SK-N-SH treated with all-trans-retinoic acid at 6 μM for 48 hours (cell line): ENCODE results near the gene KIAA0825.

Source experiments
- ATAC-seq: fragments of 200-7000 bp; cut with Tn5 transposase; 3 replicates; pipeline ENCODE4 v1.9.1; 2020; ENCODE audit warnings: mild to moderate bottlenecking, moderate library complexity
- BACH2 ChIP-seq: fragments of 250-450 bp; sonication (Bioruptor Pico); IDR thresholded peaks from 2 replicates; pipeline ENCODE4 v1.9.0; 2021; ENCODE audit warnings: mild to moderate bottlenecking, borderline replicate concordance
- CSDC2 ChIP-seq: fragments of 250-450 bp; sonication (Bioruptor Pico); IDR thresholded peaks from 2 replicates; pipeline ENCODE4 v1.5.0; 2020; ENCODE audit warnings: mild to moderate bottlenecking, moderate library complexity
- ESRRG ChIP-seq: fragments of 250-450 bp; sonication (Bioruptor Pico); IDR thresholded peaks from 2 replicates; pipeline ENCODE4 v1.6.1; 2021; ENCODE audit warnings: mild to moderate bottlenecking
- GLIS3 ChIP-seq: fragments of 250-450 bp; sonication (Bioruptor Pico); IDR thresholded peaks from 2 replicates; pipeline ENCODE4 v1.5.0; 2020; ENCODE audit warnings: mild to moderate bottlenecking, moderate library complexity
- ISL1 ChIP-seq: fragments of 250-450 bp; sonication (Bioruptor Pico); IDR thresholded peaks from 2 replicates; pipeline ENCODE4 v2.1.2; 2022; ENCODE audit warnings: mild to moderate bottlenecking, moderate library complexity
- OSR1 ChIP-seq: fragments of 250-450 bp; sonication (Bioruptor Pico); IDR thresholded peaks from 2 replicates; pipeline ENCODE4 v1.8.0; 2022; ENCODE audit warnings: moderate library complexity, mild to moderate bottlenecking, inconsistent platforms
- PPARA ChIP-seq: fragments of 250-450 bp; sonication (Bioruptor Pico); IDR thresholded peaks from 2 replicates; pipeline ENCODE4 v1.5.0; 2020; ENCODE audit warnings: mild to moderate bottlenecking, borderline replicate concordance
- RARB ChIP-seq: fragments of 250-450 bp; sonication (Bioruptor Pico); IDR thresholded peaks from 2 replicates; pipeline ENCODE4 v1.8.0; 2021; ENCODE audit warnings: mild to moderate bottlenecking, moderate library complexity
- SNAI2 ChIP-seq: fragments of 250-450 bp; sonication (Bioruptor Pico); IDR thresholded peaks from 2 replicates; pipeline ENCODE4 v1.5.0; 2020; ENCODE audit warnings: mild to moderate bottlenecking, moderate library complexity
- TCF4 ChIP-seq: fragments of 250-450 bp; sonication (Bioruptor Pico); IDR thresholded peaks from 2 replicates; pipeline ENCODE4 v1.8.0; 2021; ENCODE audit warnings: mild to moderate bottlenecking, moderate library complexity, borderline replicate concordance
- TOX ChIP-seq: fragments of 250-450 bp; sonication (Bioruptor Pico); IDR thresholded peaks from 2 replicates; pipeline ENCODE4 v1.8.0; 2021; ENCODE audit warnings: mild to moderate bottlenecking, moderate library complexity, borderline replicate concordance
- ZC3H10 ChIP-seq: fragments of 250-450 bp; sonication (Bioruptor Pico); IDR thresholded peaks from 2 replicates; pipeline ENCODE4 v1.5.1; 2021; ENCODE audit warnings: mild to moderate bottlenecking, moderate library complexity
- ZFP3 ChIP-seq: fragments of 250-450 bp; sonication (Bioruptor Pico); IDR thresholded peaks from 2 replicates; pipeline ENCODE4 v1.5.0; 2020; ENCODE audit warnings: mild to moderate bottlenecking, moderate library complexity
- ZFP30 ChIP-seq: fragments of 450-650 bp; formaldehyde crosslinking; IDR thresholded peaks from 2 replicates; pipeline ENCODE4 v1.5.0; 2022; ENCODE audit warnings: mild to moderate bottlenecking, moderate library complexity
- ZNF70 ChIP-seq: fragments of 450-650 bp; formaldehyde crosslinking; IDR thresholded peaks from 2 replicates; pipeline ENCODE4 v1.5.0; 2020; ENCODE audit warnings: mild to moderate bottlenecking, moderate library complexity
- ZNF8 ChIP-seq: fragments of 450-650 bp; formaldehyde crosslinking; IDR thresholded peaks from 2 replicates; pipeline ENCODE4 v1.5.0; 2020; ENCODE audit warnings: mild to moderate bottlenecking, moderate library complexity
- TF ChIP-seq, protein P1 (sequence below): fragments of 250-450 bp; sonication (Bioruptor Pico); IDR thresholded peaks from 2 replicates; pipeline ENCODE4 v1.5.1; 2021; ENCODE audit warnings: mild to moderate bottlenecking, moderate library complexity
- TF ChIP-seq, protein P2 (sequence below): fragments of 250-450 bp; sonication (Bioruptor Pico); IDR thresholded peaks from 2 replicates; pipeline ENCODE4 v1.5.1; 2020; ENCODE audit warnings: low read depth, mild to moderate bottlenecking, moderate library complexity
- TF ChIP-seq, protein P3 (sequence below): fragments of 250-450 bp; sonication (Bioruptor Pico); IDR thresholded peaks from 2 replicates; pipeline ENCODE4 v1.5.0; 2020; ENCODE audit warnings: mild to moderate bottlenecking, moderate library complexity
- TF ChIP-seq, protein P4 (sequence below): fragments of 250-450 bp; sonication (Bioruptor Pico); IDR thresholded peaks from 2 replicates; pipeline ENCODE4 v1.8.0; 2021; ENCODE audit warnings: low read depth, mild to moderate bottlenecking, moderate library complexity, borderline replicate concordance
- TF ChIP-seq, protein P5 (sequence below): fragments of 250-450 bp; sonication (Bioruptor Pico); IDR thresholded peaks from 2 replicates; pipeline ENCODE4 v1.8.0; 2020; ENCODE audit warnings: mild to moderate bottlenecking, moderate library complexity, borderline replicate concordance

Gene KIAA0825

DNA sequence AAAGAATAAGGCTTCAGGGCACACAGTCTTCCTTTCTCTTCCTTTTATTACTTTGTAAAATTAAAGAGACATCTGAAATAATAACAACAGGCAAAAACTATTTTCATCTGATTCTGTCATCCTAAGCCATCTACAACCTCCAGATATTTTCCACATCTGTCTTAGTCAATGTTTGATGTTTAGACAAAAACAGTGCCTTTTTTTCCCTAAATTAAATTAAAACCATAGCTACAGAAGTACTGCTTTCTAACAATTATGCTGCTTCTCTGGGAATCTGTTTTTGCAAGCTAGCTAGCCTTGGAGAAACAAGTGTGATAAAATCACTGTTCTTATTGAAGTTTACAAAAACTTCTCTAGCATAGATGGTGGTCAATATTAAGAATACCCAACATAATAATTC, 95.4 kb downstream of the KIAA0825 start:
- TF ChIP-seq RARB (CRISPR knock-in tag) (no peak), ISL1 (CRISPR knock-in tag) (no peak), TOX (CRISPR knock-in tag) (no peak), TCF4 (CRISPR knock-in tag) (peak; percentile 84; the same call in 1 of the 2 replicates), ZNF70 (0 out of 2 replicates have a peak, but pooled peaks have one; percentile 1)
- TF ChIP-seq, protein P1, sequence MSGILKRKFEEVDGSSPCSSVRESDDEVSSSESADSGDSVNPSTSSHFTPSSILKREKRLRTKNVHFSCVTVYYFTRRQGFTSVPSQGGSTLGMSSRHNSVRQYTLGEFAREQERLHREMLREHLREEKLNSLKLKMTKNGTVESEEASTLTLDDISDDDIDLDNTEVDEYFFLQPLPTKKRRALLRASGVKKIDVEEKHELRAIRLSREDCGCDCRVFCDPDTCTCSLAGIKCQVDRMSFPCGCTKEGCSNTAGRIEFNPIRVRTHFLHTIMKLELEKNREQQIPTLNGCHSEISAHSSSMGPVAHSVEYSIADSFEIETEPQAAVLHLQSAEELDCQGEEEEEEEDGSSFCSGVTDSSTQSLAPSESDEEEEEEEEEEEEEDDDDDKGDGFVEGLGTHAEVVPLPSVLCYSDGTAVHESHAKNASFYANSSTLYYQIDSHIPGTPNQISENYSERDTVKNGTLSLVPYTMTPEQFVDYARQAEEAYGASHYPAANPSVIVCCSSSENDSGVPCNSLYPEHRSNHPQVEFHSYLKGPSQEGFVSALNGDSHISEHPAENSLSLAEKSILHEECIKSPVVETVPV (CRISPR knock-in tag) = no peak
- TF ChIP-seq, protein P2, sequence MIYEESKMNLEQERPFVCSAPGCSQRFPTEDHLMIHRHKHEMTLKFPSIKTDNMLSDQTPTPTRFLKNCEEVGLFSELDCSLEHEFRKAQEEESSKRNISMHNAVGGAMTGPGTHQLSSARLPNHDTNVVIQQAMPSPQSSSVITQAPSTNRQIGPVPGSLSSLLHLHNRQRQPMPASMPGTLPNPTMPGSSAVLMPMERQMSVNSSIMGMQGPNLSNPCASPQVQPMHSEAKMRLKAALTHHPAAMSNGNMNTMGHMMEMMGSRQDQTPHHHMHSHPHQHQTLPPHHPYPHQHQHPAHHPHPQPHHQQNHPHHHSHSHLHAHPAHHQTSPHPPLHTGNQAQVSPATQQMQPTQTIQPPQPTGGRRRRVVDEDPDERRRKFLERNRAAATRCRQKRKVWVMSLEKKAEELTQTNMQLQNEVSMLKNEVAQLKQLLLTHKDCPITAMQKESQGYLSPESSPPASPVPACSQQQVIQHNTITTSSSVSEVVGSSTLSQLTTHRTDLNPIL (CRISPR knock-in tag) = no peak
- TF ChIP-seq, protein P3, sequence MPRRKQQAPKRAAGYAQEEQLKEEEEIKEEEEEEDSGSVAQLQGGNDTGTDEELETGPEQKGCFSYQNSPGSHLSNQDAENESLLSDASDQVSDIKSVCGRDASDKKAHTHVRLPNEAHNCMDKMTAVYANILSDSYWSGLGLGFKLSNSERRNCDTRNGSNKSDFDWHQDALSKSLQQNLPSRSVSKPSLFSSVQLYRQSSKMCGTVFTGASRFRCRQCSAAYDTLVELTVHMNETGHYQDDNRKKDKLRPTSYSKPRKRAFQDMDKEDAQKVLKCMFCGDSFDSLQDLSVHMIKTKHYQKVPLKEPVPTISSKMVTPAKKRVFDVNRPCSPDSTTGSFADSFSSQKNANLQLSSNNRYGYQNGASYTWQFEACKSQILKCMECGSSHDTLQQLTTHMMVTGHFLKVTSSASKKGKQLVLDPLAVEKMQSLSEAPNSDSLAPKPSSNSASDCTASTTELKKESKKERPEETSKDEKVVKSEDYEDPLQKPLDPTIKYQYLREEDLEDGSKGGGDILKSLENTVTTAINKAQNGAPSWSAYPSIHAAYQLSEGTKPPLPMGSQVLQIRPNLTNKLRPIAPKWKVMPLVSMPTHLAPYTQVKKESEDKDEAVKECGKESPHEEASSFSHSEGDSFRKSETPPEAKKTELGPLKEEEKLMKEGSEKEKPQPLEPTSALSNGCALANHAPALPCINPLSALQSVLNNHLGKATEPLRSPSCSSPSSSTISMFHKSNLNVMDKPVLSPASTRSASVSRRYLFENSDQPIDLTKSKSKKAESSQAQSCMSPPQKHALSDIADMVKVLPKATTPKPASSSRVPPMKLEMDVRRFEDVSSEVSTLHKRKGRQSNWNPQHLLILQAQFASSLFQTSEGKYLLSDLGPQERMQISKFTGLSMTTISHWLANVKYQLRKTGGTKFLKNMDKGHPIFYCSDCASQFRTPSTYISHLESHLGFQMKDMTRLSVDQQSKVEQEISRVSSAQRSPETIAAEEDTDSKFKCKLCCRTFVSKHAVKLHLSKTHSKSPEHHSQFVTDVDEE = peak; percentile 87
- ATAC-seq = peak; percentile 66

DNA sequence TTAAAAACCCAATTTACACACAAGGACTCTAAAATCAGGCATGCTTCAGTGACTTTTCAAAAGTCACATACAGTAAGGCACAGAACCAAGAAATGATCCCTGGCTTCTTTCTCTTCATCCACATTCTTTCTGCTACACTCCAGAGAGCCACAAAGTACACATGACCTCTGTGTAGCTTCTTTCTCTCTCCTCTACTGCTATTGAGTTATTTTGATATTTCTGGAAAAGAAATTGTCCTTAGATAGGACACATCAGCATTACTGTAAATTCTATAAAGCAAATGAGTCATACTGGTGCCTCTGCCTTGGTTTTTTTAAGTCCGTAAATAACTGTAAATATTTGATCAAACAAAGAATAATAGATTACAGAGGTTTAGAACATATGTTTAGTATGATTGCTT, 96.3 kb downstream of the KIAA0825 start:
- TF ChIP-seq TCF4 (CRISPR knock-in tag) (no peak), TOX (CRISPR knock-in tag) (no peak), CSDC2 (CRISPR knock-in tag) (no peak), ZNF8 (no peak), ZC3H10 (CRISPR knock-in tag) (no peak), SNAI2 (no peak), RARB (CRISPR knock-in tag) (no peak), PPARA (CRISPR knock-in tag) (no peak)
- TF ChIP-seq, protein P4, sequence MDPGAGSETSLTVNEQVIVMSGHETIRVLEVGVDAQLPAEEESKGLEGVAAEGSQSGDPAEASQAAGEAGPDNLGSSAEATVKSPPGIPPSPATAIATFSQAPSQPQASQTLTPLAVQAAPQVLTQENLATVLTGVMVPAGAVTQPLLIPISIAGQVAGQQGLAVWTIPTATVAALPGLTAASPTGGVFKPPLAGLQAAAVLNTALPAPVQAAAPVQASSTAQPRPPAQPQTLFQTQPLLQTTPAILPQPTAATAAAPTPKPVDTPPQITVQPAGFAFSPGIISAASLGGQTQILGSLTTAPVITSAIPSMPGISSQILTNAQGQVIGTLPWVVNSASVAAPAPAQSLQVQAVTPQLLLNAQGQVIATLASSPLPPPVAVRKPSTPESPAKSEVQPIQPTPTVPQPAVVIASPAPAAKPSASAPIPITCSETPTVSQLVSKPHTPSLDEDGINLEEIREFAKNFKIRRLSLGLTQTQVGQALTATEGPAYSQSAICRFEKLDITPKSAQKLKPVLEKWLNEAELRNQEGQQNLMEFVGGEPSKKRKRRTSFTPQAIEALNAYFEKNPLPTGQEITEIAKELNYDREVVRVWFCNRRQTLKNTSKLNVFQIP (CRISPR knock-in tag) = no peak
- ATAC-seq = peak; percentile 79

DNA sequence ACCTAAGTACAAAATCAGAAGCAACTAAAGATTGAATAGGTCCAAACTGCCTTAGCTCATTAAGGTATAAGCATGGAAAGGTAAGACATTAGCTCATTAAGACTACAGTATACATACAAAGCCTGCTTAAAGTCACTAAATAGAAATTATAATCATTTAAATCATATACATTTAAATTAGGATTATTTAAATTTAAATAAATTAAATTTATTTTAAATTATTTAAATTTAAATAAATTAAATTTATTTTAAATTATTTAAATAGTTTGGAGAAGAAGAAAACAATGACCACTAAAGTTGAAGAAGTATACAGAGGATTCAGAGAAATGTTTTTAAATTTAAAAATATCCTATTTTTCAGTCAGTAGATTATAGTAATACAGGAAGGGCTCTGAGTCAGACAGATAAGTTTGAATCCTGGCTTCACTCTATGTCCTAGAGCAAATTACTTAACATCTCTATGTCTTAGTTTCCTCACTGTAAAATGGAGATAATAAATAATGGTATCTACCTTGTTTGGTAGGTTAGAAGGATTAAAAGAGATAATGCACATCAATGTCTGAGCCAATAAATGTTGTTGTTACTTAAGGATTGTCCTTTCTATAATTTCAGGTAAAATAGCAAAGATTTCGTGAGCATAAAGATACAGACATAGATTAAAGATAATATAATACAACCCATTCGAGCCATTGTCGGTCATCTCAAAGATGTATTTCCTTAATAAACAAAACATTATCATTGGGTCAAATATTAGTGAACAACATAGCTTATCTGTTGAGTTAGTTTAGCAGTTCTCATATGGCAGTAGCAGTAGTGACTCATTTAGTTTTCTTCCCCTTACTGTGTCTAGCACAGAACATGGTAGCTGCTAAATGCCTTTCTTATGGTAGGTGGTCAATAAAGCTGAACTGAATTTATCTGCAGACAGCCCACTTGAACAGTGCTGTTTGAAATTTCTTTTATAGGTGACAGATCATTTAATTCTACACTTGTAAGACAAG, 100.6 kb downstream of the KIAA0825 start:
- TF ChIP-seq OSR1 (CRISPR knock-in tag) (no peak), ZNF70 (no peak), ZFP3 (CRISPR knock-in tag) (no peak), TCF4 (CRISPR knock-in tag) (no peak), PPARA (CRISPR knock-in tag) (no peak), ZFP30 (CRISPR knock-in tag) (no peak), SNAI2 (no peak), ISL1 (CRISPR knock-in tag) (no peak), GLIS3 (CRISPR knock-in tag) (no peak), RARB (CRISPR knock-in tag) (no peak), BACH2 (CRISPR knock-in tag) (no peak), CSDC2 (CRISPR knock-in tag) (no peak), ZNF8 (no peak), ESRRG (CRISPR knock-in tag) (no peak), ZC3H10 (CRISPR knock-in tag) (no peak)
- TF ChIP-seq, protein P5, sequence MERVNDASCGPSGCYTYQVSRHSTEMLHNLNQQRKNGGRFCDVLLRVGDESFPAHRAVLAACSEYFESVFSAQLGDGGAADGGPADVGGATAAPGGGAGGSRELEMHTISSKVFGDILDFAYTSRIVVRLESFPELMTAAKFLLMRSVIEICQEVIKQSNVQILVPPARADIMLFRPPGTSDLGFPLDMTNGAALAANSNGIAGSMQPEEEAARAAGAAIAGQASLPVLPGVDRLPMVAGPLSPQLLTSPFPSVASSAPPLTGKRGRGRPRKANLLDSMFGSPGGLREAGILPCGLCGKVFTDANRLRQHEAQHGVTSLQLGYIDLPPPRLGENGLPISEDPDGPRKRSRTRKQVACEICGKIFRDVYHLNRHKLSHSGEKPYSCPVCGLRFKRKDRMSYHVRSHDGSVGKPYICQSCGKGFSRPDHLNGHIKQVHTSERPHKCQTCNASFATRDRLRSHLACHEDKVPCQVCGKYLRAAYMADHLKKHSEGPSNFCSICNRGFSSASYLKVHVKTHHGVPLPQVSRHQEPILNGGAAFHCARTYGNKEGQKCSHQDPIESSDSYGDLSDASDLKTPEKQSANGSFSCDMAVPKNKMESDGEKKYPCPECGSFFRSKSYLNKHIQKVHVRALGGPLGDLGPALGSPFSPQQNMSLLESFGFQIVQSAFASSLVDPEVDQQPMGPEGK = no peak
- TF ChIP-seq, protein P3 = no peak
- TF ChIP-seq, protein P2 (CRISPR knock-in tag) = no peak
- ATAC-seq = no peak
